ENCODE measurements around the gene HOMER1. TPM values are rescaled to one million over a fixed set of nuclear protein-coding genes. Genes with fewer than 3 reads are reported as not detected.

Gene HOMER1
- total RNA-seq, 1 donor: 6.8 TPM

GRCh38 chr5:79487251-79487650, 26.7 kb downstream of the HOMER1 start:
- no peak overlapping the region for H3K4me3 ChIP-seq (ENCODE audit: low read depth, low read length)
- no peak for DNase-seq (ENCODE audit: low read depth)
- TF ChIP-seq CTCF (IDR thresholded peaks at IDR 0.05; ENCODE audit: insufficient read depth, low read length): no peak

- H3K4me3 ChIP-seq (ENCODE audit: low read depth, low read length): no peak overlapping the region
- DNase-seq (ENCODE audit: low read depth): no peak
- no peak for TF ChIP-seq CTCF (IDR thresholded peaks at IDR 0.05; ENCODE audit: insufficient read depth, low read length)
These were observed 27.8 kb downstream of the HOMER1 start for GRCh38 chr5:79486116-79486515.

GRCh38 chr5:79484731-79485130, 29.2 kb downstream of the HOMER1 start:
- TF ChIP-seq CTCF (IDR thresholded peaks at IDR 0.05; ENCODE audit: insufficient read depth, low read length): no peak
- peak; percentile 11 for DNase-seq (ENCODE audit: low read depth)

GRCh38 chr5:79481574-79481973, 32.4 kb downstream of the HOMER1 start:
- DNase-seq (ENCODE audit: low read depth): no peak
- TF ChIP-seq CTCF (IDR thresholded peaks at IDR 0.05; ENCODE audit: insufficient read depth, low read length): no peak

More at GRCh38 chr5:79484731-79485130, 29.2 kb downstream of the HOMER1 start:
- no peak overlapping the region for H3K4me3 ChIP-seq (ENCODE audit: low read depth, low read length)

GRCh38 chr5:79480991-79481390, 32.9 kb downstream of the HOMER1 start:
- no peak for TF ChIP-seq CTCF (IDR thresholded peaks at IDR 0.05; ENCODE audit: insufficient read depth, low read length)
- DNase-seq (ENCODE audit: low read depth): no peak
- H3K4me3 ChIP-seq (ENCODE audit: low read depth, low read length): no peak overlapping the region

More at GRCh38 chr5:79481574-79481973, 32.4 kb downstream of the HOMER1 start:
- H3K4me3 ChIP-seq (ENCODE audit: low read depth, low read length): no peak overlapping the region

- TF ChIP-seq CTCF (IDR thresholded peaks at IDR 0.05; ENCODE audit: insufficient read depth, low read length): no peak
- no peak for DNase-seq (ENCODE audit: low read depth)
- H3K4me3 ChIP-seq (ENCODE audit: low read depth, low read length): no peak overlapping the region
These were observed 38.8 kb downstream of the HOMER1 start for GRCh38 chr5:79475152-79475466.

GRCh38 chr5:79474367-79475151, 39.4 kb downstream of the HOMER1 start:
- peak; percentile 5 for DNase-seq (ENCODE audit: low read depth)
- no peak for TF ChIP-seq CTCF (IDR thresholded peaks at IDR 0.05; ENCODE audit: insufficient read depth, low read length)
- no peak overlapping the region for H3K4me3 ChIP-seq (ENCODE audit: low read depth, low read length)

Data from fibroblast of the aortic adventitia (primary cell).